Fibroblast of mammary gland (primary cell): ENCODE results near the gene SLC9A6.

ENCODE experiments used
- DNase-seq: peaks from one replicate; pipeline ENCODE4 v3.0.0-alpha.2; 2010; ENCODE audit warnings: low read depth
- H3K4me3 ChIP-seq: 2 replicates; pipeline ENCODE4 v1.5.1; 2011; ENCODE audit warnings: low read depth, mild to moderate bottlenecking, low read length, moderate library complexity; ENCODE audit not compliant: control insufficient read depth
- CTCF ChIP-seq: conservative IDR thresholded peaks from 2 replicates; pipeline ENCODE4 v1.5.1; 2011; ENCODE audit warnings: low read depth, low read length, inconsistent platforms; ENCODE audit not compliant: control insufficient read depth, insufficient read depth

SLC9A6 gene

GRCh38 chrX:136034668-136035067 is 49.4 kb downstream of the SLC9A6 start:
- no peak overlapping the region for H3K4me3 ChIP-seq
- DNase-seq = no peak
- TF ChIP-seq CTCF = no peak

- no peak overlapping the region for H3K4me3 ChIP-seq
- no peak for TF ChIP-seq CTCF
- DNase-seq = no peak
These were observed 50.4 kb downstream of the SLC9A6 start for GRCh38 chrX:136035663-136036062.

- no peak for TF ChIP-seq CTCF
- no peak for DNase-seq
- no peak overlapping the region for H3K4me3 ChIP-seq
These were observed 54.2 kb downstream of the SLC9A6 start for GRCh38 chrX:136039485-136039884.

- no peak for TF ChIP-seq CTCF
- no peak for DNase-seq
- no peak overlapping the region for H3K4me3 ChIP-seq
These were observed 54.7 kb downstream of the SLC9A6 start for GRCh38 chrX:136039968-136040367.

GRCh38 chrX:136041254-136041812 is 56.1 kb downstream of the SLC9A6 start:
- TF ChIP-seq CTCF = no peak
- H3K4me3 ChIP-seq = no peak overlapping the region
- DNase-seq = no peak

GRCh38 chrX:136045008-136045407 is 59.8 kb downstream of the SLC9A6 start:
- no peak overlapping the region for H3K4me3 ChIP-seq
- no peak for TF ChIP-seq CTCF
- DNase-seq = no peak
